Activated CD4-positive, alpha-beta T cell treated with anti-CD3 and anti-CD28 coated beads, Interleukin-10, Interleukin-2, amounts not matched to agents 100 ng/mL and 50 ng/mL, durations not matched to agents 16 hours and 8 hours (primary cell): ENCODE data around the gene HBS1L.
A peak's percentile ranks its signal among the peaks of the same experiment; 100 is the strongest.

ENCODE experiments used
- DNase-seq: peaks from one replicate; pipeline ENCODE4 v3.0.0-alpha.2; 2020

HBS1L gene

DNA sequence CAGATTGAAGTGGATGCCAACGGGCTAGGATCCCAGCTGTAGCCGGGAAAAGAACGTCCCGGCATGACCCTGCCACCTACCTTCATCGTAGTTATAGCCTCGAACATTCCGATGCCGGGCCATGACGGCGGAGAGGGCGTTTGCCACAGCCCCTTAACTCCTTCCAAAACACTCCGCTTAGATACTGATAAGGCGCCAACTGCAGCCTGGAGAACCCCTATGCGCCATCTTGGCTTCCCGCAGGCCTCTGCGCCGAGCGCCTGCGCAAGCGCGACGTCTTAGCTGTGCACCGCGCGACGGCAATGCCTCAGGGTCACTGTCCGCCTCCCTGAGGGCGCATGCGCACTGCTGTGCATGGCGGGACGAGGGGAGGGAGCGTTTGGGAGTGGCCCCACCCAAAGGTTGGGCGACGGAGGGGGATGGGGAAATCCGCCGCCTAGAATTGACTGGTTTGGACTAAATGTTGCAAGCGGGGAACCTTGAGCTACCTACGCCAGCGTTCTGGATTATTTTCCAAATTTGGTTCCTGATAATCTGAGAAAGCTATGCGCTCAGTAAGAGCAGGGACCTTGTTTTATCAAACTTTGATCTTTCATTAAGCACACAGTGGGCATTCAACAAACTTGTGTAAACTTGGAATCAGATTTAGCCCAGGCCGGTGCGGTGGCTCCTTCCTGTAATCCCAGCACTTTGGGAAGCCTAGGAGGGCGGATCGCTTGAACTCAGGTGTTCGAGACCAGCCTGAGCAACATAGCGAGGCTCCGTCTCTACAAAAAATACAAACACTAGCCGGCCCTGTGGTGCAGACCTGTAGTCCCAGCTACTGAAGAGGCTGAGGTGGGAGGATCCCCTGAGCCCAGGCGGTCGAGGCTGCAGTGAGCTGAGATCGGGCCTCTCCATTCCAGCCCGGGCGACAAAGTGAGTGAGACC lies at the start of gene HBS1L:
Gene HBS1L (minus strand): TSS at position 254 of the 930 bp plus-strand sequence. CDS start 131 bp downstream, at position 123.
- peak; percentile 100 for DNase-seq

DNA sequence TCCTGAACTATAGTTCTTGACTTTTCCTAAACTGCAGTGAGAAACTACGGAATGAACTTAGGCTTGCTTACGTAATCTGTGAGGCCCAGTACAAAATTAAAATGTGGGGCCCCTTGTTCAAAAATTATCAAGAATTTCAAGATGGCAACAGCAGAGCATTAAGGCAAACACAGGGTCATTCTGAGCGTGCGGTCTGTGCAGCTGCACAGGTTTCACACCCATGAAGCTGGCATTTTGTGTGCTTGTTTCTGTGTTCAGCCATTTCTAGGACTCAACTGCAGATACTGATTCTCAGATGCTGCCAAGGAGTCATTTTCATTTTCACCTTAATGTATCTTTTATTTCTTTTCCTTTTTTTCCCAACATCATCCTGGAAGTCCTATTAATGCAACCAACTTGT lies 49.6 kb upstream of the HBS1L start:
- no peak for DNase-seq

- DNase-seq, result no peak
These were observed 47.6 kb upstream of the HBS1L start for GRCh38 chr6:135102191-135102590.

DNA sequence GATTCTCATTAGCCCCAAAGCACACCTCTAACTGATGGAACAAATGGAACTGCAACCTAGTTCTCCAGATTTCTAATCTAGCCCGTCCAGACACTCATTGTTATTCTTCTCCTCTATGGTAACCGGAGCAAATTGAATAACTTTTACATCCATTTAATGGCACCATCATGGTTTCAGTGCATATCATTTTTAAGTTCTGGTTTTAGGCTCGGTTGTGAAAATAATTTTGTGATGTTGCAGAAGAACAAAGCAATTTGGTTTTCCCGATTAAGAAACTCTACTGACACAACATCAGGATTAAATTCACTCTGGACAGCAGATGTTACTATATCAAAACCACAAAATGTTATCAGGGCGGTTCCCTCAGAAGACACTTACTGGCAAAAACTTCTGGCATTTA lies 42.5 kb upstream of the HBS1L start:
- no peak for DNase-seq

DNA sequence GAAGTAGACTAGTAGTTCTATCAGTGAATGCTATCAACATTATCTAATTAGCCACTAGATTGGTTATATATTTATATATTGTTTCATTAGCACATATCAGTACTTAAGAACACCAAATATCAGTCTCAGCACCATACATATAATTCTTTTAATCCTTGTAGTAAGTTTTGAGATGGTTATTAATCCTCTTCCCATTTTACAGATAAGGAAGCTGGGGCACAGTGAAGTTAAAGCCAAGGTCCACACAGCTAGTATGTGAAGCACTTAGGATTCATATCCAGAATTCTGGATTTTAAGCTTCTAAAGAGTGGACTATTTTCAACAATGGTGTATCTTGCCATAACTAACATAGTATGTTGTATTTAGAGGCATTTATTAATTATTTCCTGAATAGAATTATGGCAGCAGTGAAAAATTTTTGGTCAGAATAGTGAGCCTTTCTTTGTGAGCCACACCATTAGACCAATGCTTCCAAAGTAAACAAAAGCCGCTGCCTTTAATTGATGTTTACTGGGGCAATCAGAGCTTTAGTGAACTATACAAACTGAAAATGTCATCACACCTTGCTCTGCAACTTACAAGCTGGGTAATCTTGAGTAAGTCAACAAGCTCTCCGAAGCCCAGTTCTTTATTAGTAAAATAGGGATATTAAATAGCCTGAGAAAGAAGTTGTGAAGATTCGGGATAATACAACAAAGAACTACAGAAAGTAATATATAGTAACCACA lies 41.9 kb upstream of the HBS1L start:
- no peak for DNase-seq

DNA sequence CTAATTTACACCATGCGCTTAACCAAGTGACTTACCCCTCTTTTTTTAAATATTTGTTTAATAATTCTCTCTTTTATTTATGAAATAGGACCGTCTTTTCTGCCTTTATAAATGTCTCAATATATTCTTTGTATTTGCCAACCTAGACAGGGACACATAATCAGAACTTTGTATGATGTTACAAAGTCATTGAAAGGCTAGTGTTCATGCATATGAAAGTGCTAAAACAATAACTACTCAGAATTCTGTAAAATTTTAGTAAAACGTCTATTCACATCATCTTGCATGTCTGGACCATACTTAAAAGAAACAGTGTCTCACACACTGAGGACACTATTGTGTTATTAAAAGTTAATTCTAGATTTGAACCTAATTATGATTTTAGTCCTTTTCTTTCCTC lies 41.1 kb upstream of the HBS1L start:
- no peak for DNase-seq

DNA sequence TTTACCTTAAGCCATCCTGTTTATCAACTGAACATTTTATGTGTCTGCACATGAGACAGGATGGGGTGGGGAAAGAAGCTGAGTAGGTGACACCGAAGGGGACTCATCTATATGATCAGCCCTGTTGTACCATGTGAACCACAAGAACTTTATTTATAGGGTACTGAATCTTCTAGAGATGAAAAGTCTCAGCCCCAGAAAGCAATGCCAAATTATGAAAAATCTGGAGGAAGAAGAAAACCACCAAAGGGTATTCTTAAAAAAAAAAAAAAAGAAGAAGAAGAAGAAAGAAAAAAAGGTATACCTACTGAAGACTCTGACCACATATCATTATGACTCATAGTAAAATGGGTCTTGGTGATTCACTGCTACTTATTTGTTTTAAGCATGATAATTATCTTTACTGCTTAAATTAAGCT lies 39.8 kb upstream of the HBS1L start:
- DNase-seq, result peak; percentile 82

DNA sequence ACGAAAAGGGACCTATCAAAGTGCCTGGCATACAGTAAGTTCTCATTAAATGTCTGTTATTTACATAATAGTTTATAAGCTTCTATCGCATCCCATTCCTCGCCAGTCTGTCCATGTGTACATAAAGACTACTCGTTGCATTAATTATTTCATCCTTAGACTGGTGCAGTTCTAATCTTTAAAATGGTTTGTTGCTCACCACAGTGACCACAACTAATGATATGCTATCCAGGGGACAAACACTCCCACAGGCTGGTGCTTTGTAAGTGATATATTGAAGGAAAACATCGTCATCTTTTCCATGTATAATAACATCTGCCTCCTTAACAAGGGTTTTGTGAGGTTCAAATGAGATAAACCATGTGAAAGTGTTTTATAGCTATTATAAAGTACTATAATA lies 39.0 kb upstream of the HBS1L start:
- DNase-seq, result no peak

- DNase-seq, result no peak
These were observed 38.1 kb upstream of the HBS1L start for GRCh38 chr6:135092724-135093123.

DNA sequence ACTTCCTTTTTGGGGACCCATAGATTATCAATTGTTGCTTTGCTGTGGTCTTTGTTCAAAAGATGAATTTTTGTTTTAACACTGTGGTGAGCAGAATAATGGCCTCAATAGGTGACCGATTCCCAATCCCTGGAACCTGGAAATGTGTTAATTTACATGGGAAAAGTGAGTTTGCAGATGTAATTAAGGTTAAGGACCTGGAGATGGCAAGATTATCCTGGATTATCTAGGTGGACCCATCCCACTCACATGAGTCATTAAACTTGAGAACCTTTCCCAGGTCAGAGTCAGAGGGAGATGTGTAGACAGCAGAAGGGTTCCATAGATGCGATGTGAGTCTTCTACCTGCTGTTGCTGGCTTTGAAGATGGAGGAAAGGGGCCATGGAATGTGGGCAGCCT lies 36.2 kb upstream of the HBS1L start:
- DNase-seq, result no peak

DNA sequence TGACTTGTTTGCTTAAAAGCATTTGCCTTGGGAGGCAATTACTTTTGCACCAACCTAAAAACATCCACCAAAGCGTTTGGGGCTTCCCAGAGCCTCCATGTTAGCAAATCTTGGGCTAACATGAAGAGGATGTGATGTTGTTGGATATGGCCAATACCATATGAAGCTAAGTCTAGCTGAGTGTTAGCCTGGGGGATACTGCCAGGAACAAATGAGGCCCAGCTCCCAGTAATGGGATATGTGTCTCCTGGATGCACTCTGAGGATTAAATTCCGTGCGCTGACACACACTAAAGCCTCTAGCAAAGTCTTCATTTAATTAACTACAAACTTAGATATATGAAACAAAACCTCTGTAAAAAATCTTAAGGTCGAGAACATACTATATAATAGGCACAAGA lies 35.3 kb upstream of the HBS1L start:
- DNase-seq, result no peak

- DNase-seq, result peak; percentile 94
These were observed 34.5 kb upstream of the HBS1L start for GRCh38 chr6:135088818-135089809.

- peak; percentile 35 for DNase-seq
These were observed 33.7 kb upstream of the HBS1L start for GRCh38 chr6:135088281-135088680.

GRCh38 chr6:135087803-135088202 lies 33.2 kb upstream of the HBS1L start:
- DNase-seq, result peak; percentile 81

DNA sequence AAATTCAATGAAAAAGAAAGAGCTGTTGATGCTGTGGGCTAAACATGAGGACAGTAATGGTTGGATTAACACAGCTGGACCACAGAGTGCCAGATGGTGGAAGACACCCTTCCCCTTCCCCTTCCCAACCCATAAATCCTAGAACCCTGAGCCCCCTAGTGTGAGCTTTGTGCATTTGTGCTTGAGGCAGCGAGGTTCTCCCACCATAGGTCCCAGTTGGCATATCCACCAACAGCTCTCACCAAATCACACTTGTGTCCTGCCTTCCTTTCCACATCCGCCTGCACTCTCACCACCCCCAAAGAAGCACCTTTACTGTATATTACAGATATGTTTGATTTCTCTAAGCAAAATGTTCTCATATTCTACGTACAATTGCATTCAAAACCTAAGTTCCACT lies 32.8 kb upstream of the HBS1L start:
- peak; percentile 56 for DNase-seq

GRCh38 chr6:135086414-135086764 lies 31.8 kb upstream of the HBS1L start:
- peak; percentile 71 for DNase-seq

DNA sequence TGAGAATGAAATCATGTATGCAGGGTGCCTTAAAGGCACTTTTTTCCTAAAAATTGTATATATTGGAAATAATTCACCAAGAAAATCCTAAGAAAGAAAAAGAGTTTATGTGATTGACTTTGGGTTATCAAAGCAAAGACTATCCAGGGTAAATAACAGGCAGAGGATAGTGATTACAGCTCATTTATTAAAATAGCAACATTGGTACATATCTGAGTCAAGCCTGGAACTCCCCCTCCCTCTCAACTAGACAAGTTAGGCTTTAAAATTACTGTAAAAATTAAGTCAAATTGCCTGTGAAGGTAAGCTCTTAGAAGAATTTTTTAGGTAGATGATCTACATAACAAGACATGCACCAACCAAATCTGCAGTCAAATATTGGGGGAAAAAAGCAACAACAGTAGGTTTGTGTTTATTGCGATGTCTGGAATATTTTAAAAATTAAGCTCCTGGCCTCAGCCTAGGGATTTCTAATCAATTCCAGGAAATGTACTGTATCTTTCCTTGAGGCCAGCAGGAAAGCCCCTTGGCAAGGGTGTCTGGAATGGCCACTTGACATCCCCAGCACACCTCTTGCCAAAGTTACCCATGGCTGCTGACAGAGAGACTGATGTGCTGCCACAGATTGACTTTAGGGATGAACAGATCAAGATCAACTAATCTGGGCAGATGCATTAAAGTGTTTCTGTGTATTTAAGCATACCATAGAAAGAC lies 31.2 kb upstream of the HBS1L start:
- DNase-seq, result peak; percentile 45

GRCh38 chr6:135084916-135085269 lies 30.3 kb upstream of the HBS1L start:
- DNase-seq, result no peak

- DNase-seq, result no peak
These were observed 29.6 kb upstream of the HBS1L start for GRCh38 chr6:135084001-135084915.

DNA sequence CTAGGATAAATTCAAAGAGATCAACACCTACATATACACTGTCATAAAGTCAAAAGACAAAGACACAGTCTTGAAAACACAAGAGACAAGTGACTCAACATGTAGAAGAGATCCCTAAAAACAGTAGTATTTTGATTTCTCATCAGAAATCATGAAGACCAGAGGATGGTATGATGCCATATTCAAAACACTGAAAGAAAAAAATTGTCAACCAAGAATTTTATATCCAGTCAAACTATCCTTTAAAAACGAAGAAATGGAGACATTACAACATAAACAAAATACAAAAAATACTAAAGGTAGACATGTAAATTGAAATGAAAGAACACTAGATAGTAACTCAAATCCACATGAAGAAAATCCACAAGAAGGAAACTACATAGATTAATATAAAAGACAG lies 27.3 kb upstream of the HBS1L start:
- no peak for DNase-seq

- no peak for DNase-seq
These were observed 20.4 kb upstream of the HBS1L start for GRCh38 chr6:135075018-135075417.
